ENCODE results near the gene STARD13.

Gene STARD13

GRCh38 chr13:33073338-33073737 is 212.2 kb downstream of the STARD13 start:
- Mint-ChIP-seq H3K4me3 (no peak overlapping the region), H3K9me3 (no peaks in the 10 kb centered on the region), H3K27me3 (ENCODE audit: low read depth, poor library complexity) (no peaks in the 10 kb centered on the region), H3K4me1 (peaks cover 3% of the 10 kb centered on the region), H3K36me3 (ENCODE audit: low read depth) (no peaks in the 10 kb centered on the region), H3K27ac (no peak overlapping the region)
- TF ChIP-seq CTCF (IDR thresholded peaks at IDR 0.05) = no peak
- DNase-seq = no peak

GRCh38 chr13:33072759-33073158 is 212.8 kb downstream of the STARD13 start:
- no peaks in the 10 kb centered on the region for H3K4me1 Mint-ChIP-seq
- H3K27me3 Mint-ChIP-seq (ENCODE audit: low read depth, poor library complexity) = no peaks in the 10 kb centered on the region
- no peaks in the 10 kb centered on the region for H3K9me3 Mint-ChIP-seq
- no peaks in the 10 kb centered on the region for H3K36me3 Mint-ChIP-seq (ENCODE audit: low read depth)
- TF ChIP-seq CTCF (IDR thresholded peaks at IDR 0.05) = no peak
- no peak overlapping the region for H3K4me3 Mint-ChIP-seq
- H3K27ac Mint-ChIP-seq = no peak overlapping the region
- DNase-seq = no peak

GRCh38 chr13:33072282-33072681 is 213.3 kb downstream of the STARD13 start:
- Mint-ChIP-seq H3K27me3 (ENCODE audit: low read depth, poor library complexity) (no peaks in the 10 kb centered on the region), H3K4me3 (no peak overlapping the region), H3K9me3 (no peaks in the 10 kb centered on the region), H3K4me1 (no peaks in the 10 kb centered on the region), H3K36me3 (ENCODE audit: low read depth) (no peaks in the 10 kb centered on the region), H3K27ac (no peak overlapping the region)
- TF ChIP-seq CTCF (IDR thresholded peaks at IDR 0.05) = no peak
- no peak for DNase-seq

GRCh38 chr13:33070713-33071112 is 214.8 kb downstream of the STARD13 start:
- no peaks in the 10 kb centered on the region for H3K36me3 Mint-ChIP-seq (ENCODE audit: low read depth)
- H3K9me3 Mint-ChIP-seq = no peaks in the 10 kb centered on the region
- no peak for TF ChIP-seq CTCF (IDR thresholded peaks at IDR 0.05)
- H3K4me3 Mint-ChIP-seq = no peak overlapping the region
- no peak for DNase-seq
- no peaks in the 10 kb centered on the region for H3K4me1 Mint-ChIP-seq
- peaks cover 5% of the 10 kb centered on the region for H3K27me3 Mint-ChIP-seq (ENCODE audit: low read depth, poor library complexity)
- no peak overlapping the region for H3K27ac Mint-ChIP-seq

GRCh38 chr13:33069365-33069764 is 216.2 kb downstream of the STARD13 start:
- Mint-ChIP-seq H3K4me1 (no peaks in the 10 kb centered on the region), H3K4me3 (no peak overlapping the region), H3K27me3 (ENCODE audit: low read depth, poor library complexity) (peaks cover 8% of the 10 kb centered on the region), H3K36me3 (ENCODE audit: low read depth) (no peaks in the 10 kb centered on the region), H3K9me3 (no peaks in the 10 kb centered on the region), H3K27ac (no peak overlapping the region)
- no peak for DNase-seq
- TF ChIP-seq CTCF (IDR thresholded peaks at IDR 0.05) = no peak

GRCh38 chr13:33066329-33066728 is 219.2 kb downstream of the STARD13 start:
- TF ChIP-seq CTCF (IDR thresholded peaks at IDR 0.05) = no peak
- no peaks in the 10 kb centered on the region for H3K9me3 Mint-ChIP-seq
- DNase-seq = no peak
- H3K27ac Mint-ChIP-seq = no peak overlapping the region
- peaks cover 12% of the 10 kb centered on the region for H3K4me1 Mint-ChIP-seq
- no peaks in the 10 kb centered on the region for H3K36me3 Mint-ChIP-seq (ENCODE audit: low read depth)
- no peak overlapping the region for H3K4me3 Mint-ChIP-seq
- peaks cover 8% of the 10 kb centered on the region for H3K27me3 Mint-ChIP-seq (ENCODE audit: low read depth, poor library complexity)

All from nephron progenitor cell (in vitro differentiated cells).